Neural progenitor cell (in vitro differentiated cells): ENCODE measurements around the gene TCTN1. TPM values are rescaled to one million over a fixed set of nuclear protein-coding genes. Genes with fewer than 3 reads are reported as not detected.
"Not testable (repeated sequence)": the region's sequence is repeated elsewhere in the genome, so short reads cannot be mapped to it uniquely, and the experiment has no call there.

Experiments
- DNase-seq: peaks from one replicate; pipeline ENCODE4 v3.0.0-alpha.2; 2016; ENCODE audit warnings: low spot score
- H2AFZ ChIP-seq: fragments of 200-600 bp; sonication (generic); replicated peaks from 2 replicates; pipeline ENCODE4 v1.6.1; 2016; ENCODE audit warnings: antibody characterized with exemption
- H3F3A ChIP-seq: fragments of 200-600 bp; sonication (generic); 2 replicates; pipeline ENCODE4 v1.6.1; 2016; ENCODE audit warnings: antibody characterized with exemption, low read depth
- H3K27ac ChIP-seq: fragments of 200-600 bp; sonication (generic); 2 replicates; pipeline ENCODE4 v1.5.1; 2016; ENCODE audit warnings: mild to moderate bottlenecking
- H3K27me3 ChIP-seq: fragments of 200-600 bp; sonication (generic); 2 replicates; pipeline ENCODE4 v1.6.1; 2016; ENCODE audit warnings: mild to moderate bottlenecking, moderate library complexity
- H3K36me3 ChIP-seq: fragments of 200-600 bp; sonication (generic); 2 replicates; pipeline ENCODE4 v1.5.1; 2016
- H3K4me1 ChIP-seq: fragments of 200-600 bp; sonication (generic); 2 replicates; pipeline ENCODE4 v1.6.1; 2016; ENCODE audit warnings: mixed run types
- H3K4me2 ChIP-seq: fragments of 200-600 bp; sonication (generic); 2 replicates; pipeline ENCODE4 v1.6.1; 2016
- H3K4me3 ChIP-seq: fragments of 200-600 bp; sonication (generic); 2 replicates; pipeline ENCODE4 v1.5.1; 2016
- H3K79me2 ChIP-seq: fragments of 200-600 bp; sonication (generic); 2 replicates; pipeline ENCODE4 v1.6.1; 2016; ENCODE audit warnings: low read depth
- H3K9ac ChIP-seq: fragments of 200-600 bp; sonication (generic); 2 replicates; pipeline ENCODE4 v1.6.1; 2016
- H3K9me3 ChIP-seq: fragments of 200-600 bp; sonication (generic); 2 replicates; pipeline ENCODE4 v1.5.1; 2016; ENCODE audit warnings: low read depth
- H4K20me1 ChIP-seq: fragments of 200-600 bp; sonication (generic); 2 replicates; pipeline ENCODE4 v1.6.1; 2016; ENCODE audit warnings: low read depth
- H3K27ac Mint-ChIP-seq: 3 replicates; pipeline ENCODE4 v1.8.0; 2021; ENCODE audit warnings: mixed read lengths
- H3K27me3 Mint-ChIP-seq: 2 replicates; pipeline ENCODE4 v1.8.0; 2022; ENCODE audit warnings: low read depth, mild to moderate bottlenecking, inconsistent platforms, moderate library complexity, mixed read lengths; ENCODE audit not compliant: insufficient read depth
- H3K36me3 Mint-ChIP-seq: 3 replicates; pipeline ENCODE4 v1.8.0; 2021; ENCODE audit warnings: mixed read lengths
- H3K4me1 Mint-ChIP-seq: 3 replicates; pipeline ENCODE4 v1.8.0; 2021; ENCODE audit warnings: mixed read lengths
- H3K4me3 Mint-ChIP-seq: 3 replicates; pipeline ENCODE4 v1.8.0; 2021; ENCODE audit warnings: mild to moderate bottlenecking, moderate library complexity, mixed read lengths
- H3K9me3 Mint-ChIP-seq: 3 replicates; pipeline ENCODE4 v1.8.0; 2020; ENCODE audit warnings: mixed read lengths
- EZH2 ChIP-seq: fragments of 200-600 bp; sonication (generic); IDR thresholded peaks from 2 replicates; pipeline ENCODE4 v1.6.1; 2017; ENCODE audit warnings: antibody characterized with exemption, mild to moderate bottlenecking, moderate library complexity
- EZH2phosphoT487 ChIP-seq: fragments of 200-600 bp; sonication (generic); IDR thresholded peaks from 2 replicates; pipeline ENCODE4 v1.6.1; 2017; ENCODE audit warnings: antibody characterized with exemption
- total RNA-seq: library from RNA; depleted of rRNA; stranded (reverse); fragments of >200 nt; gene quantifications from 2 replicates; pipeline ENCODE4 v1.2.3, GENCODE V29; 2015; ENCODE audit warnings: low replicate concordance
- TF ChIP-seq, protein P1 (sequence below): fragments of 200-600 bp; sonication (generic); IDR thresholded peaks from 2 replicates; pipeline ENCODE4 v1.5.1; 2017; ENCODE audit warnings: antibody characterized with exemption, mild to moderate bottlenecking

TCTN1 gene
- total RNA-seq, 1 donor from 2014 or later, result 42.7 TPM

- Mint-ChIP-seq H3K27me3 (no peaks in the 10 kb centered on the region), H3K27ac (no peak overlapping the region), H3K4me1 (peaks cover 2% of the 10 kb centered on the region), H3K4me3 (no peak overlapping the region), H3K36me3 (peaks cover 10% of the 10 kb centered on the region), H3K9me3 (peaks cover 26% of the 10 kb centered on the region)
- DNase-seq, result no peak
- peaks cover 4% of the 10 kb centered on the region for H3K36me3 ChIP-seq
- no peak for TF ChIP-seq EZH2phosphoT487
- no peak for TF ChIP-seq EZH2
- TF ChIP-seq, protein P1, sequence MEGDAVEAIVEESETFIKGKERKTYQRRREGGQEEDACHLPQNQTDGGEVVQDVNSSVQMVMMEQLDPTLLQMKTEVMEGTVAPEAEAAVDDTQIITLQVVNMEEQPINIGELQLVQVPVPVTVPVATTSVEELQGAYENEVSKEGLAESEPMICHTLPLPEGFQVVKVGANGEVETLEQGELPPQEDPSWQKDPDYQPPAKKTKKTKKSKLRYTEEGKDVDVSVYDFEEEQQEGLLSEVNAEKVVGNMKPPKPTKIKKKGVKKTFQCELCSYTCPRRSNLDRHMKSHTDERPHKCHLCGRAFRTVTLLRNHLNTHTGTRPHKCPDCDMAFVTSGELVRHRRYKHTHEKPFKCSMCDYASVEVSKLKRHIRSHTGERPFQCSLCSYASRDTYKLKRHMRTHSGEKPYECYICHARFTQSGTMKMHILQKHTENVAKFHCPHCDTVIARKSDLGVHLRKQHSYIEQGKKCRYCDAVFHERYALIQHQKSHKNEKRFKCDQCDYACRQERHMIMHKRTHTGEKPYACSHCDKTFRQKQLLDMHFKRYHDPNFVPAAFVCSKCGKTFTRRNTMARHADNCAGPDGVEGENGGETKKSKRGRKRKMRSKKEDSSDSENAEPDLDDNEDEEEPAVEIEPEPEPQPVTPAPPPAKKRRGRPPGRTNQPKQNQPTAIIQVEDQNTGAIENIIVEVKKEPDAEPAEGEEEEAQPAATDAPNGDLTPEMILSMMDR, result no peak
- no peak overlapping the region for H2AFZ ChIP-seq
- no peak overlapping the region for H3K4me3 ChIP-seq
- no peak overlapping the region for H3K4me2 ChIP-seq
- peaks cover 10% of the 10 kb centered on the region for H3K4me1 ChIP-seq
- peaks cover 9% of the 10 kb centered on the region for H4K20me1 ChIP-seq
- no peaks in the 10 kb centered on the region for H3K27me3 ChIP-seq
- peaks cover 59% of the 10 kb centered on the region for H3K79me2 ChIP-seq
- no peaks in the 10 kb centered on the region for H3K9me3 ChIP-seq
- H3K27ac ChIP-seq, result no peak overlapping the region
- no peak overlapping the region for H3K9ac ChIP-seq
- no peaks in the 10 kb centered on the region for H3F3A ChIP-seq
Measured at GRCh38 chr12:110566993-110567392, 46.9 kb upstream of the TCTN1 start.

DNA sequence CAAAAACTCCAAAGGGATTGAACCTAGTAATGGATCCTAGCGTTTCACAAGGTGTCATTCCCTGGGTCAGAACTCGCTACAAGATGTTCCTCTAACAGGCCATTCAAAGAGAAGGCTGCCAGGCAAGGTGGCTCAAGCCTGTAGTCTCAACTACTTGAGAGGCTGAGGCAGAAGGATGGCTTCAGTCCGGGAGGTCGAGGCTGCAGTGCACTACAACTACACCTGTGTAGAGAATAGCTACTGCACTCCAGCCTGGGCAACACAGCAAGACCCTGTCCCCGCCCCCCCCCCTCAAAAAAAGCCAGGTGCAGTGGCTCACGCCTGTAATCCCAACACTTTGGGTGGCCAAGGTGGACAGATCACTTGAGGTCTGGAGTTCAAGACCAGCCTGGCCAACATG is 45.2 kb upstream of the TCTN1 start:
- H3K4me3 Mint-ChIP-seq, result no peak overlapping the region
- peaks cover 4% of the 10 kb centered on the region for H3K36me3 ChIP-seq
- TF ChIP-seq, protein P1, result no peak
- TF ChIP-seq EZH2phosphoT487 (no peak), EZH2 (no peak)
- H3K27me3 ChIP-seq, result no peaks in the 10 kb centered on the region
- peaks cover 13% of the 10 kb centered on the region for H3K36me3 Mint-ChIP-seq
- H3F3A ChIP-seq, result no peaks in the 10 kb centered on the region
- H3K27ac ChIP-seq, result no peak overlapping the region
- H3K9ac ChIP-seq, result no peak overlapping the region
- H3K9me3 Mint-ChIP-seq, result peaks cover 36% of the 10 kb centered on the region
- H3K4me2 ChIP-seq, result no peak overlapping the region
- no peak overlapping the region for H3K27ac Mint-ChIP-seq
- H3K4me1 Mint-ChIP-seq, result peaks cover 2% of the 10 kb centered on the region
- DNase-seq, result no peak
- H4K20me1 ChIP-seq, result peaks cover 9% of the 10 kb centered on the region
- H3K27me3 Mint-ChIP-seq, result no peaks in the 10 kb centered on the region
- H2AFZ ChIP-seq, result no peak overlapping the region
- H3K4me3 ChIP-seq, result no peak overlapping the region
- H3K79me2 ChIP-seq, result peaks cover 69% of the 10 kb centered on the region
- no peaks in the 10 kb centered on the region for H3K9me3 ChIP-seq
- H3K4me1 ChIP-seq, result peaks cover 10% of the 10 kb centered on the region

- H3K27ac ChIP-seq, H3K27me3 Mint-ChIP-seq: not testable (repeated sequence)
- H3K79me2 ChIP-seq, result peaks cover 79% of the 10 kb centered on the region
Measured at GRCh38 chr12:110569838-110570237, 44.1 kb upstream of the TCTN1 start.

DNA sequence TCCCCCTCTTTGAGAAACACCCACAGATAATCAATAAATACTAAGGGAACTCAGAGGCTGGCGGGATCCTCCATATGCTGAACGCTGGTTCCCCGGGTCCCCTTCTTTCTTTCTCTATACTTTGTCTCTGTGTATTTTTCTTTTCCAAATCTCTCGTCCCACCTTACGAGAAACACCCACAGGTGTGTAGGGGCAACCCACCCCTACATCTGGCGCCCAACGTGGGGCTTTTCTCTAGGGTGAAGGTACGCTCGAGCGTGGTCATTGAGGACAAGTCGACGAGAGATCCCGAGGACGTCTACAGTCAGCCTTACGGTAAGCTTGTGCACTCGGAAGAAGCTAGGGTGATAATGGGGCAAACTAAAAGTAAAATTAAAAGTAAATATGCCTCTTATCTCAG is 43.1 kb upstream of the TCTN1 start:
- not testable (repeated sequence) for H3K4me3 Mint-ChIP-seq, H2AFZ ChIP-seq, H3K36me3 ChIP-seq, H3K4me1 ChIP-seq, H3K27ac Mint-ChIP-seq, H3K27me3 ChIP-seq, H3K9me3 ChIP-seq, H3K27me3 Mint-ChIP-seq, H3K9ac ChIP-seq, H3K4me2 ChIP-seq, H3K27ac ChIP-seq, H3K4me1 Mint-ChIP-seq, DNase-seq, H3K4me3 ChIP-seq, H3F3A ChIP-seq
- peaks cover 11% of the 10 kb centered on the region for H4K20me1 ChIP-seq
- H3K9me3 Mint-ChIP-seq, result peaks cover 36% of the 10 kb centered on the region
- H3K36me3 Mint-ChIP-seq, result peaks cover 13% of the 10 kb centered on the region
- peaks cover 79% of the 10 kb centered on the region for H3K79me2 ChIP-seq

More at GRCh38 chr12:110569838-110570237, 44.1 kb upstream of the TCTN1 start:
- H3K4me1 ChIP-seq, H4K20me1 ChIP-seq, H3K27me3 ChIP-seq, H3K4me2 ChIP-seq, H3K27ac Mint-ChIP-seq, H3K9ac ChIP-seq, H3K36me3 ChIP-seq, H3F3A ChIP-seq, H3K4me3 Mint-ChIP-seq, H3K4me1 Mint-ChIP-seq, DNase-seq, H2AFZ ChIP-seq, H3K4me3 ChIP-seq, H3K9me3 ChIP-seq: not testable (repeated sequence)
- peaks cover 13% of the 10 kb centered on the region for H3K36me3 Mint-ChIP-seq
- H3K9me3 Mint-ChIP-seq, result peaks cover 36% of the 10 kb centered on the region
